HS-5 (cell line): ENCODE measurements around the gene OR1L1.

Source experiments
- DNase-seq: peaks from one replicate; pipeline ENCODE4 v3.0.0-alpha.2; 2012; ENCODE audit warnings: low read depth

OR1L1 gene

GRCh38 chr9:122661416-122661815 lies at the start of gene OR1L1:
TSS of gene OR1L1 (plus strand) at chr9:122661716. CDS start at chr9:122661716, 0 bp downstream.
- DNase-seq = no peak

DNA sequence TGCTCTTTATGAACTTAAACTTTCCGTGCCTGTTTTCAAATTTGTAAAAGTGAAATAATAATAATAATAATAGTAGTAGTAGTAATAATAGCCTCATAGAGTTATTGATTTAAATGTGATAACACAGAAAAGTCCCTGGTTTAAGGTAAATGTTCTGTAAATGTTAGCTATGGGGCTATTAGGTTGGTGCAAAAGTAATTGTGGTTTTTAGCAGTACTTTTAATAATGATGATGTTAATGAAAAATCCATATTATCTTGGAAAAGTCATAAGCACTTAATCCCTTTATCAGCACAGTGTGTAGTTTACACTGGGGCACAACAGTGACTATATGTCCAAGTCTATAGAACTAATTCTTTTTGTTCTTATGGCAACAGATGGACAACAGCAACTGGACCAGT lies 47.2 kb upstream of the OR1L1 start, which contains the start of gene OR1Q1:
Gene OR1Q1, plus strand, starts transcription at position 377 of the 400 bp plus-strand sequence. Its CDS starts 0 bp downstream, at position 377.
- no peak for DNase-seq

- DNase-seq = no peak
These were observed 41.5 kb upstream of the OR1L1 start for GRCh38 chr9:122619996-122620395.

- DNase-seq = no peak
These were observed 19.3 kb upstream of the OR1L1 start for GRCh38 chr9:122642226-122642625.

DNA sequence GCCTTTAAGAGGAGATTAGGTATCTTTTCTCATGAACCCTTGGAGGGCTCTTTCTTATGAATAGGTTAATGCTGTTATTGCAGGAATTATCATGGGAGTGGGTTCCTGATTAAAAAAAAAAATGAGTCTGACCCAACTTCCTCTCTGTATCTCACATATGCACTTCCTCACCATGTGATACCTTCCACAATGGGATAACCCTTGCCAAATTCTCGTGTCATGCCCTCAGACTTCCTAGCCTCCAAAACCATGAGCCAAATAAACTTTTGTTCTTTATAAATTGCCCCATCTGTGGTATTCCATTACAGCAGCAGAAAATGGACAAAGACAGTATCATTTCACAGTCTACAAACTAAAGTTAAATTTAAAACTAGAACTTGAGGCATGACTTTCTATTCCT lies 5.1 kb upstream of the OR1L1 start:
- DNase-seq = no peak

DNA sequence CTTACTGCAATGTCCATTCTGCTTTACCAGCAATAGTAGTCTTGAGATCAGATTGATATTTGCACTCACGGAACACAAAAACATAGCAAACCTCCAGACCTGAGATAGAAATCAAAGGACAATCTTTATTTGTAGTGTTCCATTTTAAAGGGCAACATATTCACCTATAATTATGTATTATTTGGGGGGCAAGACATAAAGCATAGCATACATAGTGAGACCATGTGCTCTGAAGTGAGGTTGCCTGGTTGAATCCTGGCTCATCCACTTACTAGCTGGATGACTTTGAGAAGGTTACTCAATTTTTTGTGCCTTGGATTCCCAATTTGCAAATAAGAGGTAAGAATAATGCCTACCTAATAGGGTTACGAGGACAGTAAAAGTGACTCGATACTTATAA lies 4.0 kb upstream of the OR1L1 start, which contains the start of gene OR1B1:
Gene OR1B1, minus strand, starts transcription at position 101 of the 400 bp plus-strand sequence.
- DNase-seq = no peak

GRCh38 chr9:122672481-122672880 lies 11.0 kb downstream of the OR1L1 start:
- no peak for DNase-seq

GRCh38 chr9:122684851-122685250 lies 23.3 kb downstream of the OR1L1 start:
- DNase-seq = no peak

DNA sequence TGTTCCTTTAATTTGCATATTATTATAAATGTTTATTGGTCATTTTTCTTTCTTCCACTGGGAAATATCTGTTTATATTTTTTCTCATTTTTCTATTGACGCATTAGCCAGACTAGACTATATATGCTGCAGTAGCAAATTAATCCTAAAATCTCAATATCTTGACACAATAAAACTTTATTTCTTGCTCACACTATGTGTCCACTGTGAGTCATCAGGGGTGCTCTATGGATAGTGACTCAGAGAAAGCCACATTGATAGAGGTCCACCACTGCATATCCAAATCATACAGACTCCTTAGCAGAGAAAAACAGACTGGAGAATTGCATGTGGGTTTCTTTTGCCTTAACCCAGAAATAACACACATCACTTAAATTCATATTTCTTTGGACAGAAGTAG lies 34.2 kb downstream of the OR1L1 start:
- DNase-seq = no peak
